HG03575 (cell line): ENCODE measurements around the gene GPX4.

Experiments
- ATAC-seq: cut with Tn5 transposase; IDR thresholded peaks from one replicate; pipeline ENCODE4 v1.9.1; 2021; ENCODE audit not compliant: unreplicated experiment, insufficient number of reproducible peaks, low FRiP score; ENCODE audit errors: extremely low read depth

Gene GPX4, protein sequence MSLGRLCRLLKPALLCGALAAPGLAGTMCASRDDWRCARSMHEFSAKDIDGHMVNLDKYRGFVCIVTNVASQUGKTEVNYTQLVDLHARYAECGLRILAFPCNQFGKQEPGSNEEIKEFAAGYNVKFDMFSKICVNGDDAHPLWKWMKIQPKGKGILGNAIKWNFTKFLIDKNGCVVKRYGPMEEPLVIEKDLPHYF

DNA sequence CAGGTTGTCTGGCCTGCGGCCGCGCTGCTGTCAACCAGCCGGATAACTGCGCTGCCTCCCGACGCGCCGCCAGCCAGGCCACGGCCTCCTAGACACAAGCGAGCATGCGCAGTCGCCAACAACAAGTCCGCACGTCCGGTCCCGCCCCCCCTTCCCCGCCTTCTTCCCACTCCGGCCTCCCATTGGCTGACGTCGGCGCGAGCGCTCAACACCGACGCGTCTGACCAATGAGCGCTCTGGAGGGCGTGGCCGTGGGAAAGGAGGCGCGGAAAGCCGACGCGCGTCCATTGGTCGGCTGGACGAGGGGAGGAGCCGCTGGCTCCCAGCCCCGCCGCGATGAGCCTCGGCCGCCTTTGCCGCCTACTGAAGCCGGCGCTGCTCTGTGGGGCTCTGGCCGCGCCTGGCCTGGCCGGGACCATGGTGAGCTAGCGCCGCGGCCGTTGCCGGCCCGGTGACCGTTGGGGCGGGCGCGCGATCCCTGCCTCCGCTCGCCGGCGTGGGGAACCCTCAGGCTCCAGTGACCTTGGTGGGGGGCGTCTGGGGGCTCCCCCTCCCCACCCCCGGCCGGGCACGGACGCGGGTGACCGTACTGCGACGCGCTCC lies at the start of gene GPX4:
Gene GPX4 (plus strand): TSS at position 287 of the 603 bp plus-strand sequence. CDS start 50 bp downstream, at position 337.
- no peak for ATAC-seq

DNA sequence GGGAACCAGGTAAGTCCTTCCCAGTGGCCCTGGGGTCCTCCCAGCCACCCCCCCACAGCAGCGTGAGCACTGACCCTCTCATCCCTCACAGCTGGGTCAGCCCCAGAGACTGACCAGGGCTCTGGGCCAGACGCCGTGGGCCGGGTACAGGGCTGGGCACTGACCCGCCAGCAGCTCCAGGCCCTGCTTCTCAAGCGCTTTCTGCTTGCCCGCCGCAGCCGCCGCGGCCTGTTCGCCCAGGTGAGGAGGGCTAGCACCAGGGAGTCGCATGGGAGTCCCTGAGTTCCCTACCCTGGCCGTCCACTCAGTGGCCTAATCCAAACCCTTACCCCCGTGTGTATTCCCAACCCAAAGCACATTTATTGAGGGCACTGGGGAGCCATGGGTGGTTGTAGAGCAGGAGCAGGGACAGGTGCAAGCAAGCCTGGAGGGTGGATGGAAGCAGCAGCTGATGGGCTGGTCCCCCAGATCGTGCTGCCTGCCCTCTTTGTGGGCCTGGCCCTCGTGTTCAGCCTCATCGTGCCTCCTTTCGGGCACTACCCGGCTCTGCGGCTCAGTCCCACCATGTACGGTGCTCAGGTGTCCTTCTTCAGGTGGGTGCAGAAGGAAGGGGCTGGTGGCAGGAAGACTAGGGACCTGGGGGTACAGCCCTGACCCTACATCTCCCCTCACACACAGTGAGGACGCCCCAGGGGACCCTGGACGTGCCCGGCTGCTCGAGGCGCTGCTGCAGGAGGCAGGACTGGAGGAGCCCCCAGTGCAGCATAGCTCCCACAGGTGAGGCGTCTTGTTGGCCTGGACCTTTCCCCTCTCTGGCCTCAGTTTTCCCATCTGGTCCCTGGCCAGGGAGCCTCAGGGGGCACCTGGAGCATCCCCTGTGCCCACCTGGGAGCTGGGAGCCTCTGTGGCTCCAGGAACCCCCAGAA lies 49.4 kb upstream of the GPX4 start:
- ATAC-seq: no peak

DNA sequence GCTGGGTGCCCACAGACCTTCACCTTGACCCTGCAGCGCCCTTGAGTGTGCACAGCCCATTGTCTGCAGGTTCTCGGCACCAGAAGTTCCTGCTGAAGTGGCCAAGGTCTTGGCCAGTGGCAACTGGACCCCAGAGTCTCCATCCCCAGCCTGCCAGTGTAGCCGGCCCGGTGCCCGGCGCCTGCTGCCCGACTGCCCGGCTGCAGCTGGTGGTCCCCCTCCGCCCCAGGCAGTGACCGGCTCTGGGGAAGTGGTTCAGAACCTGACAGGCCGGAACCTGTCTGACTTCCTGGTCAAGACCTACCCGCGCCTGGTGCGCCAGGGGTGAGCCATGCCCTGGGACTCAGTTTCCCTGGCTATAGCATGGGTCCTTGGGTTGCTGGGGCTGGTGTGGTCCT lies 48.8 kb upstream of the GPX4 start:
- no peak for ATAC-seq

DNA sequence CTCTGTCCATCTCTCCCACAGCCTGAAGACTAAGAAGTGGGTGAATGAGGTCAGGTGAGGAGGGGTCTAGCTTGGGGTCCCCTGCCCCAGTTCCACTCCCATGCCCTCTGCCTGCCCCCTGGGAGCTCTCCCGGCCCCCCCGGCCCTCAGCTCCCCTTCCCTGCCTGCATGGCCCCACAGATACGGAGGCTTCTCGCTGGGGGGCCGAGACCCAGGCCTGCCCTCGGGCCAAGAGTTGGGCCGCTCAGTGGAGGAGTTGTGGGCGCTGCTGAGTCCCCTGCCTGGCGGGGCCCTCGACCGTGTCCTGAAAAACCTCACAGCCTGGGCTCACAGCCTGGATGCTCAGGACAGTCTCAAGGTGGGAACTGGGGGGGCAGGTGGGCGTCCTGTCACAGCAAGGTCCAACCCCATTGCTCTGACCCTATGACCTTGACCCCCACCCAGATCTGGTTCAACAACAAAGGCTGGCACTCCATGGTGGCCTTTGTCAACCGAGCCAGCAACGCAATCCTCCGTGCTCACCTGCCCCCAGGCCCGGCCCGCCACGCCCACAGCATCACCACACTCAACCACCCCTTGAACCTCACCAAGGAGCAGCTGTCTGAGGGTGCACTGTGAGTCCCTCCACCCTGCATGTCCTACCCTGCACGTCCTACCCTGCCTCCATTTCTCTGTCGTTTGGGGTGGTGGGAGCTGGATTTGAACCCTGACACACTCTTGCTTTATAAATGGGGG lies 47.7 kb upstream of the GPX4 start:
- no peak for ATAC-seq

DNA sequence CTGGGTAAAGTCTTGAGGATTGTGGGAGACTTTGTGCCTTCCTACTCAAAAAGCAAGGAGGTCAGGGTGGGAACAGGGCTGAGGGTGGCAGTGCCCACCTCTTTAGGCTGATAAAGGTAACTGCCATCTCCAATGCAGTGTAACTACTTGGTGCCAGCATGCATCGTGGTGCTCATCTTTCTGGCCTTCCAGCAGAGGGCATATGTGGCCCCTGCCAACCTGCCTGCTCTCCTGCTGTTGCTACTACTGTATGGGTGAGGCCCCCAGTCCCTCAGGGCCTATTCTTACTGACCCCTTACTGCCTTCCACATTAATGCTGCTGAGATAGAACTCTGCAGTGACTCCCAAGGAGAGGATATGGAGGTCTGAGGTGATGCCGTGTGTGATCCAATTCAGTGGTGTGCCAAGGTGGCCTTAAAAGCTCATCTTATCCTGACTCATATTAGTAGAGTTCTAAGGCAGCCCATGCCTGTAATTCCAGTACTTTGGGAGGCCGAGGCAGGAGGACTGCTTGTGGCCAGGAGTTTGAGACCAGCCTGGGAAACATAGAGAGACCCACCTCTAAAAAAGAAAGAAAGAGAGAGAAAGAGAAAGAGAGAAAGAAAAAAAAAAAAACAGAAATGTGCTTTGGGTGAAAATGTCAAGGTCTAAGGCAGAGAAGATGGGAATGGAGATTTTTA lies 46.5 kb upstream of the GPX4 start:
- no peak for ATAC-seq

DNA sequence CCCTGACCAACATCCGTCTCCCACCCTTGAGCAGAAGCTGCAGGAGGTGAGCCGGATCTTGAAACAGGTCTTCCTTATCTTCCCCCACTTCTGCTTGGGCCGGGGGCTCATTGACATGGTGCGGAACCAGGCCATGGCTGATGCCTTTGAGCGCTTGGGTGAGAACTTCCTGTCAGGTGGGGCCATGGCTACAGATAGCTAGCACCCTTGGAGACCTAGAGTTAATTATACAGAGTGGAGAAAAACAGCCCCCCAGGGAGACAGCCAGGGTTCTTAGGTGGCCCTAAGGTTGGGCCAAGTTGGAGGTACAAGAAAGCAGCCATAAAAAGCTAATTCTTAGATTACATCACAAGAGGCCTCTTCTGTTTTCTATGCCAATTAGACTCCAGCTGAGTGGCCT lies 45.7 kb upstream of the GPX4 start:
- no peak for ATAC-seq

DNA sequence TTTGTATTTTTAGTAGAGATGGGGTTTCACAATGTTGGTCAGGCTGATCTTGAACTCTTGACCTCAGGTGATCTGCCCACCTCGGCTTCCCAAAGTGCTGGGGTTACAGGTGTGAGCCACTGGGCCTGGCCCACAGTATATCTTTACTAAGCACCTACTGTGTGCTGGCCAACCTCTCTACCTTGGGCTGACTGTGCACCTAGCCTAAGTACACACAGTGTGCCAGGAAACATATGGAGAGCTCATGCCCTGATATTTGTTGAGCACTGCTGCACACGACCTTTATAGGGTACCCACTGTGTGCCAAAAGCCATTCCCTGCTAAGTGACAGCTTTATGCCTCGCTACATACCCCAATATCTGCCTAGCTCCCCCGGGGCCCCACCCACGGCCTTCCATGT lies 43.1 kb upstream of the GPX4 start:
- ATAC-seq: no peak

DNA sequence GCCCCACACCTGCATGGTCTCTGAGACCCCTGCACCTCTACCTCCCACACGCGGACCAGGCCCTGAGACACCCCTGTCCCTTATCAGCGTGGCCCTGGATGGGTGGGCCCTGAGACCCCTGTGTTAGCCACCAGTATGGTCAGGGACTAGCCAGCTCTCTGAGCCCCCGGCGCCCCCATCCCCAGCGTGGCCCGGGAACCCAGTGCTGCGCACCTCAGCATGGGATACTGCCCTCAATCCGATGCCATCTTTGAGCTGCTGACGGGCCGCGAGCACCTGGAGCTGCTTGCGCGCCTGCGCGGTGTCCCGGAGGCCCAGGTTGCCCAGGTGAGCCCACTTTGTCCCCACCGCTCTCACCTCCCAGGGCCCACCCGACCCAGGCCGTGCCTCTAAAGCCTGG lies 41.8 kb upstream of the GPX4 start:
- no peak for ATAC-seq

DNA sequence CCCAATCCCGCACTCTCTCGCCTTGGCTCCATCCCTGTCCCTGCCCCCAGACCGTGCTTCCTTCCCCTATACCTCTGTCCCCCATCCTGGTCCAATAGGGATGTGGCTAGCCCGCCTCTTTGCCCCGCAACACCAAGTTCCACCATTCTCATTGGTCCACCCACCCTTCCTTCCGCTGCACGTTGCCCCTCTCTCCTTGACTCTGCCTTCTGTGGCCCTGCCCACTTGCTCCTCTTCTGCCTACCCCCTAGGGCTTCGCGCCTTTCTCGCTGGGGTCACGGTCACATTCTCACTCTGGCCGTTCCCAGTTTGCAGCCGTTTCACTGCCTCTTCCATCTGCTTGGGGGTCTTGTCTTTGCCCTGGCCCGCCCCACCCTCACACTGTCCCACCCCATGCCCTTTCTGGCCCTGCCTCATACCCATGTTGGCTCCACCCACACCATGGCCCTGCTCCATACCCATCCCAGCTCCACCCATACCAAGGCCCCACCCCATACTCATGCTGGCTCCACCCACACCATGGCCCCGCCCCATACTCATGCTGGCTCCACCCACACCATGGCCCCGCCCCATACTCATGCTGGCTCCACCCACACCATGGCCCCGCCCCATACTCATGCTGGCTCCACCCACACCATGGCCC lies 41.3 kb upstream of the GPX4 start:
- ATAC-seq: no peak

DNA sequence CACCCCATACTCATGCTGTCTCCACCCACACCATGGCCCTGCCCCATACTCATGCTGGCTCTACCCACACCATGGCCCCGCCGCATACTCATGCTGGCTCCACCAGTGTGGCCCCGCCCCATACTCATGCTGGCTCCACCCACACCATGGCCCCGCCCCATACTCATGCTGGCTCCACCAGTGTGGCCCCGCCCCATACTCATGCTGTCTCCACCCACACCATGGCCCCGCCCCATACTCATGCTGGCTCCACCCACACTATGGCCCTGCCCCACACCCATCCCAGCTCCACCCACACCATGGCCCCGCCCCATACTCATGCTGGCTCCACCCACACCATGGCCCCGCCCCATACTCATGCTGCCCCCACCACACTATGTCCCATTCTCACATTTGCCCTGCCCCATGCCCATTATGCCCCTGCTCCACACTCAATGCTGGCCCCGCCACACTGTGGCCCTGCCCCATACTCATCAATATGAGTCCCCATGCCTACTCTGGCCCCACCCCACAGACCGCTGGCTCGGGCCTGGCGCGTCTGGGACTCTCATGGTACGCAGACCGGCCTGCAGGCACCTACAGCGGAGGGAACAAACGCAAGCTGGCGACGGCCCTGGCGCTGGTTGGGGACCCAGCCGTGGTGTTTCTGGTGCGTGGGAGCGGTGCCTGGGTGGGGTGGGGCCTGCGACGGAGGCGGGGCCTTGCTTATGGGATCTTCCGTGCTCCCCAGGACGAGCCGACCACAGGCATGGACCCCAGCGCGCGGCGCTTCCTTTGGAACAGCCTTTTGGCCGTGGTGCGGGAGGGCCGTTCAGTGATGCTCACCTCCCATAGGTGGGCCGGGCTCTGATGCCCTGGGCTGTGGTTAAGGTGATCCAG lies 40.5 kb upstream of the GPX4 start:
- ATAC-seq: no peak

DNA sequence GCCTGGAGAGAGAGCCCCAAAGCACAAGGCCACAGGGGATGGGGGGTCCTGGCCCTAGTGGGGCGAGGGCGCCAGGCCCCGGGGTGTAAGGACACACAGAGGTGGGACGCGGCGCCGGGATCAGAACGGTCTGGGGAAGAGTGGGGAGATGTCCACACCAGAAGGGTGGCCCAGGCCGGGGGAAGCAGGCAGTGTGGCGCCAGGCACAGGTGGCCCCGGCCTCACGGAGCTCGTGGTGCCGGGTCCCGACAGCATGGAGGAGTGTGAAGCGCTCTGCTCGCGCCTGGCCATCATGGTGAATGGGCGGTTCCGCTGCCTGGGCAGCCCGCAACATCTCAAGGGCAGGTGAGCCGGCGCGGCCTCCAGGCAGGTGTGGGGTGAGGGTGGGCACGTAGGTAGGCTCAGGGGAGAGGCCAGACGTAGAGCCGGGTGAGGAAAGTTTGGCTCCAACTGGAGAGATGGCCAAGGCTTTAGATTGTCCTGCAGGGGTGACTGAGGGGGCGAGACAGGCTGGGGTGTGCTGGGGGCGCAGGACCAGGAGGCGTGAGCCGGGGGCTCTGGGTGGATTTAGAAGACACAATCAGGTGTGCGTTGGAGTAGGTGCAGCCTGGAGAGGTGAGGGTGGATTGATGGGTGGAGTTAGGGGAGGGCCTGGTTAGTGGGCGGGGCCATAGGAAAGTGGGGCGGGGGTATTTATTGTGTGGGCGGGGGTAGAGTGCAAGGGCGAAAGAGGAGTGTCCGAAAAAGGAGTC lies 39.7 kb upstream of the GPX4 start:
- no peak for ATAC-seq

DNA sequence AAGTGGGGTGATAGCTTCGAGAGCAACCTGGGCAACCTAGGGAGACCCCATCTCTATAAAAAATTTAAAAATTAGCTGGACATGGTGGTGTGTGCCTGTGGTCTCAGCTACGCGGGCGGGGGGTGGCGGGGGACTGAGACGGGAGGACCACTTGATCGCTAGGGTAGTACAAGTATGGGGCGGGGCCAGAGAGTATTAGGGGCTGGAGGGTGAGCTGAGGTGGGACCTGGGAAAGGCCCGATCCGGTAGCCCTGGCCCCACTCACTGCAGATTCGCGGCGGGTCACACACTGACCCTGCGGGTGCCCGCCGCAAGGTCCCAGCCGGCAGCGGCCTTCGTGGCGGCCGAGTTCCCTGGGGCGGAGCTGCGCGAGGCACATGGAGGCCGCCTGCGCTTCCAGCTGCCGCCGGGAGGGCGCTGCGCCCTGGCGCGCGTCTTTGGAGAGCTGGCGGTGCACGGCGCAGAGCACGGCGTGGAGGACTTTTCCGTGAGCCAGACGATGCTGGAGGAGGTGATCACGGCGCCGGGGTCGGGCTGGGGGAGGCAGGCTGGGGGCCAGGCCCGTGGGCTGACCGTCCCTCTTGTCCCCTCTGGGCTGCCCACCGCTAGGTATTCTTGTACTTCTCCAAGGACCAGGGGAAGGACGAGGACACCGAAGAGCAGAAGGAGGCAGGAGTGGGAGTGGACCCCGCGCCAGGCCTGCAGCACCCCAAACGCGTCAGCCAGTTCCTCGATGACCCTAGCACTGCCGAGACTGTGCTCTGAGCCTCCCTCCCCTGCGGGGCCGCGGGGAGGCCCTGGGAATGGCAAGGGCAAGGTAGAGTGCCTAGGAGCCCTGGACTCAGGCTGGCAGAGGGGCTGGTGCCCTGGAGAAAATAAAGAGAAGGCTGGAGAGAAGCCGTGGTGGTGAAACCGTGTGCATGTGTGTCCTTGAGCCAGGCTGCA lies 38.9 kb upstream of the GPX4 start:
- no peak for ATAC-seq

DNA sequence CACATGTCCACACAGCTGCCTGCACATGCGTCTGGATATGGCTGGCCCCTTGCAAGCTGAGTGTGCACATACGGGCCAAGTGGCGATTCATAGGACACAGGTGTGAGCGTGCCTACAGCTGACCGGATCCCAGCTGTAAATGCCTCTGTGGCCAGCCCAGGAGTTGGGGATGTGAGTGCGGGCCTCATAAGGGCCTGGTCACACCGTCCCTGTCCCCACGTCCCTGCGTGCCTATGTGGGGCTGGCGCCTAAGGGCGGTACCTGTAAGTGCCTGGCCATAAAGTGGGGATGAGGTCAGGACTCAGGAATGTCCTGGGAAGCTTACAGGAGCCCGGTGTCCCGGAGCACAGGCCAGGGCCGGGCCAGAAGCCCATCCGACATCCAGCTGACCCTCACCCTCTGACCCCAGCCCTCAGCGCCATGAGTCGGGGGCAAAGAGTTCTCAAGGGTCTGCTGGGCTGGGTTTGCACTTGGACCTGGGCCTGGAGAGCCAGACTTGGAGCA lies 38.1 kb upstream of the GPX4 start:
- no peak for ATAC-seq

DNA sequence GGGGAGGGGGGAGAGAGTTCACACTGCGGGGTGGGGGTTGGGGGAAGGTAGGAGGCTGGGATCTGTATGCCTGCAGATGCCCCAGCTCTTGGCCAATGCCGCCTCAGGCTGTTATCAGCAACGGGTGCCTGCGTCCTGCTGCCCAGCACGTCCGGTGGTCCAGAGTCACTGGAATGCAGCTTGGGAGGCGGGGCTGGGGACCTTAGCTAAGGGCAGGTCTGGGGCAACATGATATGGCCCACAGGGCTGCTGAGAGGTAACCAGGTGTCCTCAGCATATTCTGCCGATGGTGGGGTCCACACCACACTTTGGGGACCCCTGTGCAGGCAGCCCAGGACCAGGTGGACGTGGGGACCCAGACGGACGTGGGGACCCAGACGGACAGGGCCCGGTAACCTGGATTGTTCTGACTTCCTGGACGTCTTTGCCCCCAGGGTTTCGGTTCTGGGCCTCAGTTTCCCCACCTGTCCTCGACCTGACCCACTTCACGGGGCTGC lies 37.5 kb upstream of the GPX4 start:
- no peak for ATAC-seq

DNA sequence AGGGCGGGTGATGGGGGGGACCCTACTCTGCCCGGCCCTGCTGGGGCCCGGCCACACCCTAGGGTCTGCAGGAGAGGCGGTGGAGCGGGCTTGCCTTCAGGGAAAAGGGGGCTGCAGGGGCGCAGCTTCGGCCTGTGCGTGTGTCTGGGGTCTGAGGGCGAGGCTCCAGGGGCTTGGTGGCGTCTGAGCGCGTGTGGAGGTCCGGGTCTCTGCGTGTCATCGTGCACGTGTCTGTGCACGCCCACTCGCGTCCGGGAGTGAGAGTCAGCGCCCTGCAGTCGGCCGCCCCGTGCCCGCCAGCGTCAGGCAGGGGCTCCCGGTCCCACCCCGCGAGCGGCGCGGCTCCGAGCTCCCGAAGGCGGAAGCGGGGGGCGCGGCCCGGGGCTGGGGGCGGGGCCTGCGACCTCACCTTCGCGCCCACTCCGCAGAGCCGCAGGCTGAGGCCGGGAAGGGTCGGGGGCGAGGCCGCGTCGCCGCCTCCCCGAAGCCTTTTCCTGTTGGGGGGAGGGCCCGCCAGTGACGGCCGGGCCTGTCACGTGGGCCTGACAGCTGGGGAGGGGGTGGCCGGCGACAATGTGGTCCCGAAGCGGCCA lies 37.0 kb upstream of the GPX4 start, which contains the start of gene ARHGAP45:
Gene ARHGAP45 (plus strand): TSS at position 420 of the 593 bp plus-strand sequence. CDS start 239 bp downstream, outside the sequence.
- ATAC-seq: no peak
